HepG2 (cell line): Measurements from ENCODE around the gene ANKRD10. TPM values are rescaled to one million over a fixed set of nuclear protein-coding genes. Genes with fewer than 3 reads are reported as not detected.
A peak's percentile ranks its signal among the peaks of the same experiment; 100 is the strongest.

Experiments used
- ATAD3A ChIP-seq: sonication (generic); formaldehyde crosslinking; IDR thresholded peaks from 2 replicates; pipeline ENCODE4 v1.4.0; 2020; ENCODE audit warnings: missing genetic modification reagents
- BCLAF1 ChIP-seq: fragments of 450-650 bp; IDR thresholded peaks from 2 replicates; pipeline ENCODE4 v1.6.1; 2017; ENCODE audit warnings: mild to moderate bottlenecking
- CBX1 ChIP-seq: IDR thresholded peaks from one replicate; pipeline ENCODE4 v1.6.1; 2016; ENCODE audit warnings: antibody characterized with exemption, low read depth
- CENPBD1 ChIP-seq: sonication (generic); formaldehyde crosslinking; IDR thresholded peaks from 2 replicates; pipeline ENCODE4 v1.8.0; 2022; ENCODE audit warnings: missing genetic modification reagents, low read depth, mild to moderate bottlenecking, borderline replicate concordance
- CREBL2 ChIP-seq: sonication (generic); formaldehyde crosslinking; IDR thresholded peaks from 2 replicates; pipeline ENCODE4 v1.8.1; 2023; ENCODE audit warnings: missing genetic modification reagents, mild to moderate bottlenecking, borderline replicate concordance
- ELF1 ChIP-seq: sonication (generic); formaldehyde crosslinking; IDR thresholded peaks from 2 replicates; pipeline ENCODE4 v1.4.0; 2020; ENCODE audit warnings: missing genetic modification reagents
- FIP1L1 ChIP-seq: fragments of 200-400 bp; formaldehyde crosslinking; IDR thresholded peaks from 2 replicates; pipeline ENCODE4 v1.6.1; 2018; ENCODE audit warnings: low read depth, mild to moderate bottlenecking, low read length, moderate library complexity, borderline replicate concordance; ENCODE audit not compliant: insufficient read depth
- FOXK1 ChIP-seq: sonication (generic); formaldehyde crosslinking; IDR thresholded peaks from 2 replicates; pipeline ENCODE4 v1.4.0; 2020; ENCODE audit warnings: low read depth, missing genetic modification reagents, borderline replicate concordance
- HOXD1 ChIP-seq: sonication (generic); formaldehyde crosslinking; IDR thresholded peaks from 2 replicates; pipeline ENCODE4 v1.5.0; 2020; ENCODE audit warnings: missing genetic modification reagents
- KIAA2018 ChIP-seq: sonication (generic); formaldehyde crosslinking; IDR thresholded peaks from 2 replicates; pipeline ENCODE4 v1.5.0; 2020; ENCODE audit warnings: mild to moderate bottlenecking, missing genetic modification reagents, borderline replicate concordance
- MATR3 ChIP-seq: sonication (generic); formaldehyde crosslinking; IDR thresholded peaks from 2 replicates; pipeline ENCODE4 v1.4.0; 2020; ENCODE audit warnings: missing genetic modification reagents
- MLX ChIP-seq: IDR thresholded peaks from 2 replicates; pipeline ENCODE4 v1.6.1; 2016
- SAP130 ChIP-seq: IDR thresholded peaks from 2 replicates; pipeline ENCODE4 v1.6.1; 2016; ENCODE audit warnings: low read depth
- ZBTB38 ChIP-seq: sonication (generic); formaldehyde crosslinking; IDR thresholded peaks from 2 replicates; pipeline ENCODE4 v1.5.1; 2020; ENCODE audit warnings: mild to moderate bottlenecking, missing genetic modification reagents
- ZBTB8A ChIP-seq: sonication (generic); formaldehyde crosslinking; IDR thresholded peaks from 2 replicates; pipeline ENCODE4 v1.4.0; 2020; ENCODE audit warnings: mild to moderate bottlenecking, low read depth, missing genetic modification reagents, borderline replicate concordance
- ZNF205 ChIP-seq: IDR thresholded peaks from 2 replicates; pipeline ENCODE4 v1.6.1; 2018; ENCODE audit warnings: missing biosample characterization, missing genetic modification reagents
- ZNF510 ChIP-seq: sonication (generic); formaldehyde crosslinking; IDR thresholded peaks from 2 replicates; pipeline ENCODE4 v1.4.0; 2020; ENCODE audit warnings: low read depth, mild to moderate bottlenecking, missing genetic modification reagents
- ZNF891 ChIP-seq: sonication (generic); formaldehyde crosslinking; IDR thresholded peaks from 2 replicates; pipeline ENCODE4 v1.5.0; 2020; ENCODE audit warnings: mild to moderate bottlenecking, missing genetic modification reagents
- polyA plus RNA-seq, 8 experiments: library from polyadenylated mRNA; depleted of rRNA in 3 of 8; stranded (reverse) in 7 of 8; unstranded in 1 of 8; fragments of >200 nt; fragmentation: Illumina TruSeq in 4 of 8; extraction: Trizol in 4 of 8; gene quantifications; 2 replicates each; pipeline versions ENCODE4 v1.2.1 to v1.2.3, GENCODE V29; 2011 to 2016; ENCODE audit warnings: low read depth in 4 of 8, missing spikeins in 1 of 8, mixed read lengths in 1 of 8; ENCODE audit not compliant: insufficient read depth in 1 of 8
- total RNA-seq, 5 experiments: library from RNA; depleted of rRNA; stranded (reverse); fragments of >200 nt; fragmentation: Illumina TruSeq; extraction: Trizol; gene quantifications; 2 replicates each; pipeline ENCODE4 v1.2.3, GENCODE V29; 2016; ENCODE audit warnings: low read depth in 1 of 5

Gene ANKRD10
- total and polyA plus RNA-seq, 2 of the 13 experiments (the other 11 are each of a cell fraction or from before 2014, with no cell fraction given): 108 to 115 TPM

- TF ChIP-seq KIAA2018 (CRISPR knock-in tag): no peak
- TF ChIP-seq ZBTB8A (CRISPR knock-in tag): no peak
- TF ChIP-seq ZNF891 (CRISPR knock-in tag): peak; percentile 19; the same call in 1 of the 2 replicates
- no peak for TF ChIP-seq ATAD3A (CRISPR knock-in tag)
- TF ChIP-seq BCLAF1: no peak
- no peak for TF ChIP-seq CENPBD1 (CRISPR knock-in tag)
- TF ChIP-seq SAP130 (CRISPR knock-in tag): peak; percentile 74
- TF ChIP-seq ZNF510: no peak
- TF ChIP-seq CBX1: no peak
- TF ChIP-seq ELF1 (CRISPR knock-in tag): peak; percentile 31; the same call in 1 of the 2 replicates
- no peak for TF ChIP-seq HOXD1 (CRISPR knock-in tag)
- TF ChIP-seq MLX (CRISPR knock-in tag): no peak
- no peak for TF ChIP-seq ZNF205 (CRISPR knock-in tag)
- TF ChIP-seq FIP1L1: no peak
- TF ChIP-seq CREBL2 (CRISPR knock-in tag): no peak
- no peak for TF ChIP-seq MATR3 (CRISPR knock-in tag)
- TF ChIP-seq ZBTB38: peak; percentile 20; the same call in 1 of the 2 replicates
- no peak for TF ChIP-seq FOXK1
Measured at GRCh38 chr13:110914331-110915056, 375 bp downstream of the ANKRD10 start (continued).
